GM18870 (cell line): ENCODE results near the gene PIP4K2B.

Experiments used
- ATAC-seq: cut with Tn5 transposase; IDR thresholded peaks from one replicate; pipeline ENCODE4 v1.9.1; 2021; ENCODE audit warnings: moderate library complexity; ENCODE audit not compliant: unreplicated experiment

PIP4K2B gene

GRCh38 chr17:38746004-38746848 is 53.1 kb downstream of the PIP4K2B start:
- no peak for ATAC-seq

GRCh38 chr17:38745545-38745944 is 53.8 kb downstream of the PIP4K2B start:
- ATAC-seq, result no peak

GRCh38 chr17:38743556-38744171 is 55.7 kb downstream of the PIP4K2B start:
- no peak for ATAC-seq

GRCh38 chr17:38742411-38743308 is 56.7 kb downstream of the PIP4K2B start:
- ATAC-seq, result no peak

GRCh38 chr17:38741921-38742410 is 57.4 kb downstream of the PIP4K2B start:
- no peak for ATAC-seq

GRCh38 chr17:38741461-38741860 is 57.9 kb downstream of the PIP4K2B start:
- no peak for ATAC-seq

- no peak for ATAC-seq
These were observed 58.5 kb downstream of the PIP4K2B start for GRCh38 chr17:38740806-38741205.

- no peak for ATAC-seq
These were observed 59.3 kb downstream of the PIP4K2B start for GRCh38 chr17:38740044-38740443.

GRCh38 chr17:38739305-38739704 is 60.1 kb downstream of the PIP4K2B start:
- no peak for ATAC-seq

- ATAC-seq, result no peak
These were observed 60.7 kb downstream of the PIP4K2B start for GRCh38 chr17:38738686-38739085.

- ATAC-seq, result no peak
These were observed 61.2 kb downstream of the PIP4K2B start for GRCh38 chr17:38738007-38738662.

GRCh38 chr17:38735161-38735997 is 64.0 kb downstream of the PIP4K2B start:
- ATAC-seq, result no peak

- no peak for ATAC-seq
These were observed 65.1 kb downstream of the PIP4K2B start for GRCh38 chr17:38733982-38734973.

GRCh38 chr17:38733282-38733981 is 65.9 kb downstream of the PIP4K2B start:
- no peak for ATAC-seq

GRCh38 chr17:38732376-38733281 is 66.7 kb downstream of the PIP4K2B start:
- no peak for ATAC-seq

GRCh38 chr17:38731526-38732294 is 67.6 kb downstream of the PIP4K2B start:
- no peak for ATAC-seq
